ENCODE data around the gene KDR.
A peak's percentile ranks its signal among the peaks of the same experiment; 100 is the strongest.

The KDR gene

DNA sequence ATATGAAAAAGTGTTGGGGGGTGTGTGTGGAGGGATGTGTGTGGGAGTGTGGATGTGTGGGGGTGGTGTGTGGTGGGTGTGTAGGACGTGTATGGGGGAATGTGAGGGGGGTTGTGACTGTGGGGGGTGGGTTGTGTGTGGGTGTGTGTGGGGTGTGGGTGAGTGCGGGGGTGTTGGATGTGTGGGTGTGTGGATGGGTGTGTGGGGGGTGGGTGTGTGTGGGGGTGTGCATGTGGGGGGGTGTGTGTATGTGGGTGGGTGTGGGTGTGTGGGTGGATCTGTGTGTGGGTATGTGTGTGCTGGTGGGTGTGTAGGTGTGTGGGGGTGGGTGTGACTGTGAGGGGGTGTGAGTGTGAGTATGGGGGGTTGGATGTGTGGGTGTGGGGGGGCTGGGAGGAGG is 47.8 kb downstream of the KDR start:
- DNase-seq: no peak

DNA sequence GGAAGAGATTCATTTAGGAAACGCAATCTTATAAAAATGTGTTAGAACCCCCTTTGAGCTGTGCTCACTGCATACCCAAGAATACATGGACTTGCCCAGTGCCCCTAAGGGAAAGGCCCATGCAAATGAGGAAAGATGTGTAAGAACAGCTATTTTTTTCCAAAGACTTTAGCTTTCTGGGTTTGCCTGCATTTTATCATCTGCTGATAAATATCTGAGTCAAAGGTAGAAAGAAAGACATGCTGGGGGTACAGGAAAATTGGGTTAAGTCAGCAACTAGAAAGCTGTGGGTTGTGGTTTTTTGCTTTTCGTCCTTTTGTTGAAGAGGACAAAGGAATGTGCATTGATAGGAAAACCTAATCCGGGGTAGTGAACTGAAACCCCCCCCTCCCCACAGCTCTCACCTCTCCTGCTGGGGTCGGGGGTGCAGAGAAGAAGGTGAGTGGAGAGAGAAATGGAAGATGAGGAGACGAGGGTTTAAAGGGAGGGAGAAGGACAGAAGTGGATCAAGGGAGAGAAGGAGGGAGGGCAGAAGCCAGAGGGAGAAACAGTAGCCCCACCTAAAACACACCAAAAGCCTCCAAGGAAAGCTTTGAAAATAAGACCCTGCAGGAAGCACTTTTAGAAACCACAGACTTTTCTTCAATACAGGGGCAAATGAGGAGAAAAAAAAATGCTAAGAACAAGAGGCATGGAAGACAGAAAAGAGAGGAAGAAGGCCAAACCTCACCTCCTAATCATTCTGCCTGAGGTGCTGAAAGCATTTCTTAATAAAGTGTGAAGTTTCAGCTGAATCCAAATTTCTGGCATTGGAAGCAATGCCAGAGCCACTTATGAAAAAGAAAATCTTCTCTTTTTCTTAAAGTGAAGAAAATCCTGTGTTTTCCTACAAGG is 49.3 kb downstream of the KDR start:
- DNase-seq: no peak

DNA sequence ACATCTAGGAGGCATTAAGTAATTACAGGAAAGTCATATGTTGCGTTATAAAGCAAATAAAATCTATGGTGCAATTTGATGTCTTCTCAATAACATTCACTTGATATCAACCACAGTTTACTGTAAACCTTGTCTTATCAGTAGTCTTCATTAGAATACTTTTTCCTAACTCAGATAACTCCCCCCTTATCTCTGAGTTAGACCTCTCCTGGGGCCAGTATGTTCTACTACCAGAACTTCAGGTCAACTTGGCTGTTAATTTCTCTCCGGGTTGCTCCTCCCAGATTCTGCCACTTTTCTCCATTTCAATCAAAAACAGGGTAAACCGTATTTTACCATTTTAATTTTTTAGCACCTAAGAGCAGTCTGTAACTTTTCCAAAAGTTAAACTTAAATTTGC is 50.0 kb downstream of the KDR start:
- no peak for DNase-seq

- DNase-seq: no peak
Observed at GRCh38 chr4:55074386-55074785, 51.0 kb downstream of the KDR start.

- no peak for DNase-seq
Observed at GRCh38 chr4:55071951-55072350, 53.4 kb downstream of the KDR start.

- no peak for DNase-seq
Observed at GRCh38 chr4:55069248-55069647, 56.1 kb downstream of the KDR start.

DNA sequence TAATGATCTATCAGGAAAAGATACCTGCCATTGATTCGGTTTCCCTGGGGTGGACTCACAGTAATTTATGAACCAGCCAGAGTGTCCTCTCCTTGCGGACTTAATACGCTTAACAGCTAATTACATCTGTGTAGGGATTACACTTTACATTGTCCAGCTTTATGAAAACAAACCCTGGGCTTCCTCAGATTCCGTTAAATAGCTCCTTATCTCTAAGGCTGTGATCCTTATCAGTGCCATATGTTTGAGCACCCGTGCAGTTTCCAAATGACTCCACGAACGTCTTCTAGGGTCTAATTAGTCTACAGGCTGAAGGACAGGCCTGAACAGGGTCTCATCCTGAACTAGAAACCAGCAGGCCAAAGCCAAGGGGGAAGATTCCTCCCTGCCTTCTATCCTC is 56.9 kb downstream of the KDR start:
- no peak for DNase-seq

DNA sequence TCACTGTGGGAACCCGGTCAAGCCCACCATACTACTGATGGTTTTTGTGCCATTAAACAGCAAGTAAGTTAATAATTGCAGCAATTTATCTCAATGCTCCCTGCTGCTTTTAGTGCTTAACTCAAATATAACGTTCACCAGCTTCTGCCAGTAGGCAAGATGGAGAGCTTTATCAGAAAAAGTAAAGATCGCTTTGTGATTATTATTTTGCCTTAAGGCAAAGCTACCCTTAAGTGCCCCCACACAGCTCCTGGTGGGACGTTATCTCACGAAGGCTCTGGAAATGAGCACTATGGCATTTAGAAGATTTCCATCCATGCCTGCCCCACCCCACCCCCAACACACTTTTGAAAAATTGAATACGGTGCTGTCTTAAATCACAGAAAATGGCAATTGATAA is 59.4 kb downstream of the KDR start:
- DNase-seq: no peak

DNA sequence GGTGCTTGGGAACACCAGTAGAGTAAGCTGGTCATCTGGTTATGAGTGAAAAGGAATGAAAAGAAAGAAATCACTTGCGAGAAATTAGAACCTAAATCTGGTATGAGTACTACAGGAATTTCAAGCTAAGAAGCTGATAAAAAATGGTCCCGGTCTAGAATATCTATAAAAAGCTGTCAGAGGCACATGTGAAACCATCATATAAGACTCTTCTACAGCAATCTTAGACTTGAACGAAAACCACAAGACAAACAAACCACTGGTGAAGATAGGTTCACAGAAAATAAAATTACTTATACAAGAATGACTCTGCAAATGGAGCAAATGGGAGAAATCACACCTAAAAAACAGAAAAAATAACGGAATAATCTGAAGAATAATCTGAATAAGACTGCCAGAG is 69.9 kb downstream of the KDR start:
- DNase-seq: no peak

GRCh38 chr4:55051532-55051931 is 73.9 kb downstream of the KDR start:
- no peak for DNase-seq

DNA sequence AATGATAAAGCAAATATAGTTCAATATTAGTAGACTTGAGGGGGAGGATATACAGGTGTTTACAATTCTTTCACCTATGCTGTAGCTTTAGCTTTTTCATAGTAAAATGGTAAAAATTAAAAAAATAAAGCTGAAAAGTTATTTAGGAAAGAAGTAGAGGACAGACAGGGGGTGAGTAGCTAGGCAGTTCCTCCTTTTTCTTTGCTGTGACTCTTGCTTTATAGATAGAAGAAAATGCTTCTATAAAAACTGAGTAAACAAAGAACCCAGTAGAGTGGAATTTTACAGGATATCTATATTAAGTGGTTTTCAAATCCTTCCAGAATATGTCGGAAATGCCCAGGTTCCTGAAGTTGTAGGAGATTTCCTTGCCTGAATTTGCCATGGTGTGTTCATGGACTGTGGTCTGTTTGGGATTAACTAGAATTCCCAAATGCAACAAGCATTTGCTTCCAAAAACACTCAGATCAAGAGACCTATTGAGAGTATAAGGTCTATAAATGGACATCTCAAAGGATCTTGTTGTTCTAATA is 74.9 kb downstream of the KDR start:
- no peak for DNase-seq

GRCh38 chr4:55038176-55038890 is 87.1 kb downstream of the KDR start:
- DNase-seq: no peak

- no peak for DNase-seq
Observed at GRCh38 chr4:55037728-55038127, 87.7 kb downstream of the KDR start.

DNA sequence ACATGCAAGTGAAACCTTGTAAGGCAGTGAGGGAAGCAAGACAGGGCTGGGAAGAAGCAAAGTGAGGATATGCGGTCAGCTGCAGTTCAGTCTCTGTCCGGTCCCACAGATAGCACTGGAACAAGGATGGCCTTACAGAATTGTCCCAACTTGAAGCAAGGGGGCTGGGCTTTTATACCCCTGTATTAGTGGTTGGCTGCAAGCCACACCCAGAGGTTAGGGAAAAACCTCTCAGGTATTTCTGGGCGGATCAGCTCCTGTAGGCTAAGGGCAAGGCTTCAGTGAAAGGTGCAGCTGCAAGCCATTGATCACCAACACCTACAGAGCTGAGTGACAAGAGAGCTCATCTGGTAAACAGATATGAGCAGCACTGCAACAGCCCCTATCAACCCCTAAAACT is 89.0 kb downstream of the KDR start:
- no peak for DNase-seq

- DNase-seq: no peak
Observed at GRCh38 chr4:55035892-55036291, 89.5 kb downstream of the KDR start.

DNA sequence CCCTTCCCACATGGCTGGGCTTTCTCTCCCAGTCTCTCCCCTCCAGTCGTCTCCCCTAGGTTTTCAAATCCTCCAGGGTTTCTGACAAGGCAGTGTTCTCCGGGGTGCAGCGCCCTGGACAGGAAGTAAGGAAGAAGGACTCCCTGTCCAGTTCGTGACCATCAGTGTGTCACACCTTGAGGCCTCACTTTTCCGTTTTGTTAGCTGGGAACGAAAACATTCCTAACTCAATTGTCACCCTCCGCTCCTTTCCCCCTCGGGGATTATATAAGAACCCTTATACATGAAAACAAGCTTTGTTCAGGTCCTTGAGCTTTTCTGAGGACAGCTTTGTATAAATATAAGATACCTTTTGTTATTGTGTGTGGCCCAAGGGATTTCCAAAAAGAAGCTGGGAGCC is 92.1 kb downstream of the KDR start:
- DNase-seq: peak; percentile 17

- DNase-seq: no peak
Observed at GRCh38 chr4:55032788-55033187, 92.6 kb downstream of the KDR start.

DNA sequence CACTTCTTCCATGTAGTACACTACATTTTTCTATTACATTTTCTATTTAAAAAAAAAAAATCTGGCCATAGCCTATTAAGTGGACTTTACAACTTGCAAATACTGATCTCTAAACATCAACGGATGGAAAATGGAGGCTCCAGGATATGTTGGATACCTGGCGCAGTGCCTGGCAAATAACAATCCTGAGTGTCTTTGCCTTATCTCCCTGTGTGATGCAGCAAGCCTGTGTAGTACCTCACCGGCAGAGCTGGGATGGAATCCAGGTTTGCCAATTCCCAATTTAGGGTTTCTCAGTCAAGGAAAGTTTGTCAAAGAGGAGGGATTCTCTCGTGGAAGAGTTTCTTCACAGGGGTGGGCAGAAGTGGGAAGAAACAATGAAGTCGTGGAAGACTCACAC is 93.2 kb downstream of the KDR start:
- no peak for DNase-seq

GRCh38 chr4:55031158-55031557 is 94.2 kb downstream of the KDR start:
- no peak for DNase-seq

DNA sequence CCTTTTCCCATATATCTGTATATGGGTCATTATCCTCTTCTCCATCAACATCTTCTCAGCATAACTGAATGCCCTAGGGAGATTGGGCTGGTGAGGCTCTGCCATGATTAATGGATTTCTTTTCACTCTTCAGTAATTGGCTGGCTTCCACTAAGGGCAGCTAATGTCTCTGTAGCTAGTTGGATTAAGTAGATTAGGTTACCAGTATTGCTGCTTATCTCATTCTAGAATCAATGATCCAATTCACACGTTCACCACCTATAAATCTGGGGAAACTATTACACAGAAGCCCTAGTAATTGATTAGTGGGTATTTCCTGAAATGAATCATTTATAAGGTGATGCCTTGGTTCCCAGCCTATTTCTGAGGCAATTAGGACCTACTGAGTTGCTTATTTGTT is 94.8 kb downstream of the KDR start:
- DNase-seq: peak; percentile 1

- DNase-seq: no peak
Observed at GRCh38 chr4:55029821-55030503, 95.4 kb downstream of the KDR start.

GRCh38 chr4:55029321-55029720 is 96.1 kb downstream of the KDR start:
- no peak for DNase-seq
